Brain microvascular endothelial cell (primary cell): ENCODE results near the gene CLRN1.

ENCODE experiments used
- DNase-seq: peaks from one replicate; pipeline ENCODE4 v3.0.0-alpha.2; 2020
- H3K27ac ChIP-seq: fragments of 250-450 bp; sonication (Bioruptor Pico); 2 replicates; pipeline ENCODE4 v1.5.1; 2020; ENCODE audit warnings: mild to moderate bottlenecking, moderate library complexity
- H3K27me3 ChIP-seq: fragments of 250-450 bp; sonication (Bioruptor Pico); replicated peaks from 2 replicates; pipeline ENCODE4 v1.5.1; 2020; ENCODE audit warnings: mild to moderate bottlenecking
- H3K36me3 ChIP-seq: fragments of 250-450 bp; sonication (Bioruptor Pico); replicated peaks from 2 replicates; pipeline ENCODE4 v1.5.1; 2020; ENCODE audit warnings: mild to moderate bottlenecking
- H3K4me3 ChIP-seq: 2 replicates; pipeline ENCODE4 v1.5.1; 2011; ENCODE audit warnings: low read depth, mild to moderate bottlenecking, control low read depth, low read length, moderate library complexity
- CTCF ChIP-seq: IDR thresholded peaks from 2 replicates; pipeline ENCODE4 v1.5.1; 2011; ENCODE audit warnings: low read depth, mild to moderate bottlenecking, moderate library complexity, low read length, control low read depth, inconsistent platforms; ENCODE audit errors: missing control alignments
- in situ Hi-C: cut with HindIII; loops from 2 replicates; pipeline ENCODE4 v1.10.0; 2017; ENCODE audit warnings: low sequenced_read_pairs, low pct_ligation_motif_present

CLRN1 gene

GRCh38 chr3:150970665-150971324, 1.7 kb downstream of the CLRN1 start:
- Histone ChIP-seq H3K27me3 (no peaks in the 10 kb centered on the region), H3K27ac (peak overlapping the region; percentile 7), H3K36me3 (no peaks in the 10 kb centered on the region), H3K4me3 (no peak overlapping the region)
- in situ Hi-C loops: no loop called here
- TF ChIP-seq CTCF: no peak
- DNase-seq: peak; percentile 67

- Histone ChIP-seq H3K36me3 (no peaks in the 10 kb centered on the region), H3K27ac (no peak overlapping the region), H3K27me3 (no peaks in the 10 kb centered on the region), H3K4me3 (no peak overlapping the region)
- DNase-seq: no peak
- in situ Hi-C loops: no loop called here
- TF ChIP-seq CTCF: no peak
These were observed 4.0 kb downstream of the CLRN1 start for GRCh38 chr3:150968341-150969035.

GRCh38 chr3:150965436-150965835, 7.1 kb downstream of the CLRN1 start:
- in situ Hi-C loops: no loop called here
- Histone ChIP-seq H3K27me3 (no peaks in the 10 kb centered on the region), H3K27ac (no peak overlapping the region), H3K36me3 (no peaks in the 10 kb centered on the region), H3K4me3 (no peak overlapping the region)
- TF ChIP-seq CTCF: no peak
- DNase-seq: no peak

- H3K4me3 ChIP-seq: no peak overlapping the region
- no peak for DNase-seq
- H3K36me3 ChIP-seq: no peaks in the 10 kb centered on the region
- H3K27ac ChIP-seq: no peak overlapping the region
- TF ChIP-seq CTCF: no peak
- in situ Hi-C loops: no loop called here
- peaks cover 4% of the 10 kb centered on the region for H3K27me3 ChIP-seq
These were observed 10.6 kb downstream of the CLRN1 start for GRCh38 chr3:150961949-150962348.

- Histone ChIP-seq H3K27me3 (peaks cover 4% of the 10 kb centered on the region), H3K27ac (no peak overlapping the region), H3K36me3 (no peaks in the 10 kb centered on the region), H3K4me3 (no peak overlapping the region)
- TF ChIP-seq CTCF: no peak
- DNase-seq: no peak
- in situ Hi-C loops: no loop called here
These were observed 11.5 kb downstream of the CLRN1 start for GRCh38 chr3:150960708-150961684.
